ENCODE data around the gene HNRNPCL1.
"Not testable (repeated sequence)": the region's sequence is repeated elsewhere in the genome, so short reads cannot be mapped to it uniquely, and the experiment has no call there.

HNRNPCL1 gene

GRCh38 chr1:12848620-12849019, at the start of gene HNRNPCL1:
TSS of gene HNRNPCL1 (minus strand) at chr1:12848720. CDS start at chr1:12848289, 431 bp downstream.
- DNase-seq; in situ Hi-C loops (cut with MboI; ENCODE audit: low pct_unique_long_range_greater_than_20kb, low sequenced_read_pairs): not testable (repeated sequence)

GRCh38 chr1:12898170-12898569, 49.6 kb upstream of the HNRNPCL1 start, which contains the start of gene PRAMEF10:
TSS of gene PRAMEF10 (minus strand) at chr1:12898270. CDS start at chr1:12895847, 2,423 bp downstream.
- DNase-seq; in situ Hi-C loops (cut with MboI; ENCODE audit: low pct_unique_long_range_greater_than_20kb, low sequenced_read_pairs): not testable (repeated sequence)

- in situ Hi-C loops (cut with MboI; ENCODE audit: low pct_unique_long_range_greater_than_20kb, low sequenced_read_pairs); DNase-seq: not testable (repeated sequence)
Observed at GRCh38 chr1:12886101-12886500, 37.6 kb upstream of the HNRNPCL1 start, which contains the start of gene PRAMEF4. TSS of gene PRAMEF4 (minus strand) at chr1:12886201. CDS start at chr1:12883394, 2,807 bp downstream.

GRCh38 chr1:12878453-12878852, 29.9 kb upstream of the HNRNPCL1 start:
- in situ Hi-C loops (cut with MboI; ENCODE audit: low pct_unique_long_range_greater_than_20kb, low sequenced_read_pairs); DNase-seq: not testable (repeated sequence)

- in situ Hi-C loops (cut with MboI; ENCODE audit: low pct_unique_long_range_greater_than_20kb, low sequenced_read_pairs); DNase-seq: not testable (repeated sequence)
Observed at GRCh38 chr1:12863131-12863880, 14.8 kb upstream of the HNRNPCL1 start.

- in situ Hi-C loops (cut with MboI; ENCODE audit: low pct_unique_long_range_greater_than_20kb, low sequenced_read_pairs); DNase-seq: not testable (repeated sequence)
Observed at GRCh38 chr1:12856786-12857185, 8.3 kb upstream of the HNRNPCL1 start, which contains the start of gene PRAMEF2. TSS of gene PRAMEF2 (plus strand) at chr1:12857086. CDS start at chr1:12859010, 1,924 bp downstream.

GRCh38 chr1:12851779-12852178, 3.3 kb upstream of the HNRNPCL1 start:
- DNase-seq: no peak
- in situ Hi-C loops (cut with MboI; ENCODE audit: low pct_unique_long_range_greater_than_20kb, low sequenced_read_pairs): no loop called here

GRCh38 chr1:12833251-12833650, 15.3 kb downstream of the HNRNPCL1 start:
- in situ Hi-C loops (cut with MboI; ENCODE audit: low pct_unique_long_range_greater_than_20kb, low sequenced_read_pairs); DNase-seq: not testable (repeated sequence)

- DNase-seq; in situ Hi-C loops (cut with MboI; ENCODE audit: low pct_unique_long_range_greater_than_20kb, low sequenced_read_pairs): not testable (repeated sequence)
Observed at GRCh38 chr1:12831310-12831709, 17.2 kb downstream of the HNRNPCL1 start, which contains the start of gene PRAMEF11. TSS of gene PRAMEF11 (minus strand) at chr1:12831410. CDS start at chr1:12828789, 2,621 bp downstream.

- DNase-seq; in situ Hi-C loops (cut with MboI; ENCODE audit: low pct_unique_long_range_greater_than_20kb, low sequenced_read_pairs): not testable (repeated sequence)
Observed at GRCh38 chr1:12819061-12819460, 29.5 kb downstream of the HNRNPCL1 start.

GRCh38 chr1:12811409-12811784, 37.1 kb downstream of the HNRNPCL1 start:
- in situ Hi-C loops (cut with MboI; ENCODE audit: low pct_unique_long_range_greater_than_20kb, low sequenced_read_pairs): no loop called here
- no peak for DNase-seq

GRCh38 chr1:12810691-12811408, 37.7 kb downstream of the HNRNPCL1 start:
- DNase-seq: no peak
- in situ Hi-C loops (cut with MboI; ENCODE audit: low pct_unique_long_range_greater_than_20kb, low sequenced_read_pairs): no loop called here

- in situ Hi-C loops (cut with MboI; ENCODE audit: low pct_unique_long_range_greater_than_20kb, low sequenced_read_pairs): no loop called here
- no peak for DNase-seq
Observed at GRCh38 chr1:12809933-12810332, 38.6 kb downstream of the HNRNPCL1 start.

GRCh38 chr1:12799730-12800129, 48.8 kb downstream of the HNRNPCL1 start:
- in situ Hi-C loops (cut with MboI; ENCODE audit: low pct_unique_long_range_greater_than_20kb, low sequenced_read_pairs): no loop called here
- DNase-seq: no peak

- in situ Hi-C loops (cut with MboI; ENCODE audit: low pct_unique_long_range_greater_than_20kb, low sequenced_read_pairs): no loop called here
- DNase-seq: no peak
Observed at GRCh38 chr1:12798911-12799310, 49.6 kb downstream of the HNRNPCL1 start.
